ENCODE results near the gene FYN.
A peak's percentile ranks its signal among the peaks of the same experiment; 100 is the strongest.

FYN gene

DNA sequence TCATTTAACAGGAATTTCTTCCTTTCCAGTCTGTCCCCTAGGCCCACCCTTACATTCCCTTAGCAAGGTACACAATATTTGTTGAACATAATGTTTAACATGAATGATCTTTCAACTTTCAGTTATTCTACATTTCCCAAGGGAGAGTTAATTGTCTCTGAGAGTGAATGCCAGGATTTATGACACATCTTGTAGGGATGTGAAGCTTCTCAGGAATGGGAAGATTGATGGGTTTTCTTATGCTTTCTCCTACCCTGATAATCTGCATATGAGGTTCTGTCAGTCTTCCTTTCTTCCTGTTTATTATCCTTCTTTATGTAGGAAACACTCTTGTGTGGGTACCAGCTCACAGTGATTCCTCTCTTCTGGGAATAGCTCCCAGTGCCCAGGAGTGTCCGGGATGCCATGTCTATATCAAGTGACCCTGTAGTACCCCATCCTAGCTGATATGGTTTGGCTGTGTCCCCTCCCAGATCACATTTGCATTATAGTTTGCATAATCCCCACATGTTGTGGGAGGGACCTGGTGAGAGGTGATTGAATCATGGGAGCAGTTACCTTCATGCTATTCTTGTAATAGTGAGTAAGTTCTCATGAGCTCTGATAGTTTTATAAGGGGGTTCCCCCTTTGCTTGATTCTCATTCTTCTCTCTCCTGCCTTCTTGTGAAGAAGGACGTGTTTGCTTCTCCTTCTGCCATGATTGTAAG is 7.1 kb upstream of the FYN start:
- DNase-seq, result no peak

DNA sequence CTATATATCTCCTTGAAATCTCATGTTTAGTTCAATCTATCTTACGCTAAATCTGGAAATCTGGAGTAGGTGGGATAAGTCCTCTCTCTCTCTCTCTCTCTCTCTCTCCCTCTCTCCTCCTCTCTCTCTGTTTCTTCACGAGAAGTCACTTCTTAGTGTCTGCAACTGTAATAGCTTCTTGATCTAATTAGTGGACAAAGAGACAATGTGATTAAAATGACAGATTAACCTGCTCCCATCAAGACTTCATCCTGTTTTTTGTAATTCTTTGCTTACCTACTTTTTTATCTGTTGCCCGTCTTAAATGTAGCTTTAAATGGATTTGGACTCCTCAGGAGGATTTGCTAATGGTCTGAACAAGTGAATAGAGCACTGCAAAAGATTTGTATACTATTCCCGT is 2.5 kb upstream of the FYN start:
- no peak for DNase-seq

DNA sequence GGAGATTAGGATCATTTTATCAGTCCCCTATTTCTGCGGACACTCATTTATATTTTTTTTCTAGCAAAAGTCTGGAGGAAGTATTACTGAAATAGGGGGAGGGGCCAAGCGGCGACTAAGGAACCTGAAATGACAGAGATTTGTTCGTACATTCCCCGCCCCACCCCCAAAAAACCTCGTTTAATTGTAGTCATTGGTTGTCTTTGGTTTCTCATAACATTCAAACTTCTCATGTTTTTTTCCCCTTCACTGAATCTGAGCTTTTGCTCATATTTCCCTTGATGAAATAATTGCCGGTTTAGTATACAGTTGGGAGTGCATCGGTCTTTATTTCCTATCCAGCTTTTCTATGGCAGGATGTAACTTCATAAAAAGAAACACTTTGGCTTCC is 768 bp upstream of the FYN start:
- peak; percentile 75 for DNase-seq

DNA sequence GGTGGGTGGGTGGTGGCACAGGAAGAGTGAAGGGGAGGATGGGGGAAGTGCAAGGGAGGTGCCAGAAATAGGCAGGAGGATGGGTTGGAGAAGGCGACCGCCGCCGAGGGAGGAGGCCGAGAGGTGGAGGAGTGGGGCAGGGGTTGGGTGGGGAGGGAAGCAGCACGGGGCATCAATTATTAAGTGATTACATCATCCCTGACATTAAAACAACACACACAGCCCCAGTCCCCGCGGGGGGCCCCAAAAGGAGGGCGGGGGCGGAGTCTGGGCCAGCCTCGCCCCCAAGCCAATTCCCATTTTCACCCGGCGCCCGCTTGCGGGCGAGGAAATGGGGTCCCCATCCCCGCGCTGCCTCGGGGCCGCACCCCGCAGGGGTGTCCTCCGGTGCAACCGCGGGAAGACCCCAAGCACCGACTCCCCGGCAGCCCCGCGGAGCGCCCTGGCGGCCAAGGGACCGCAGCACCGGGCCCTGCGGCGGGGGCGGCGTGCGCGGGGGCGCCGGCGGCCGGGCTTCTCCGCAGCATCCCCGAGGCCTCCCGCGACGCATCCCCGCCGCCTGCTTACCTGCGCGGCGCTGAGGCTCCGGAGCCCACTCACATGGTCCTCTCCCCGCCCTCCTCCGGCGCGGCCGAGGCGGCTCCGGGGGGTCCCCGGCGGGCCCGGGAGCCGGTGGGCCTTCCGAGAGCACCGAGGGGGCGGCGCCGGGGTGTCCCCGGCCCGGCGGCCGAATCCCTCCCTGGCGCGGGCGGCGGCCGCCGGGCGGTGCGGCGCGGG is 663 bp downstream of the FYN start:
- peak; percentile 76 for DNase-seq

DNA sequence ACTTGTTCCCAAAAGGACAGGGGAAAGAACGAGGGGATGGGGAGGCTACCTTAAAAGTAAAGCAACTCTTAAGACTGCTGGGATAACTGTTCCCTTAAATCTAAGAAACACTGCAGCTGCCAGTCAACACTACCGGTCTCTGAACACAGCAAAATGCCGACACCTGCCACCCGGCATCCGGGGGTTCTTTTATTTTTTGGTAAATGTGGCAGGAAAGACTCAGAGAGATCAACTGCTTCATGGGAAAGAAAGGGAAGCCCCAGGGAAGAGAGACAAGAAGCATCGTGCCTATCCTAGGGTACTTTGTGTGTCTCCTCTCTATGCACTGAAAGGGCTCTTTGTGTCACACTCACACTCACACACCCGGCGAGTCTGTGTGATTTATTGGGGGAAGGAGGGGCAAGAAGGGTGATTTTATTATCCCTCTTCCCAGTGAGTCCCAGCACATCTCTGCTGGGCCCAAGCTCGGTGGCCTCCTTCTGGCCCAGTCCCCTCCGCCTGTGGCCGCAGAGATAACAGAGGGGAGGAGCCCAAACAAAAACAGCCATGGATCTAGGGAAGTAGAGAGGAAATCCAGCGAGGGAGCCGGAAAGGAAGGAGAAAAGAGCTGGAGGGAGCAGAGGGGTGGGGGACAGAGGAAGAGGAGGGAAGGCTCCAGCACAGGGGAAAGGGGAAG is 1.4 kb downstream of the FYN start:
- peak; percentile 48 for DNase-seq

DNA sequence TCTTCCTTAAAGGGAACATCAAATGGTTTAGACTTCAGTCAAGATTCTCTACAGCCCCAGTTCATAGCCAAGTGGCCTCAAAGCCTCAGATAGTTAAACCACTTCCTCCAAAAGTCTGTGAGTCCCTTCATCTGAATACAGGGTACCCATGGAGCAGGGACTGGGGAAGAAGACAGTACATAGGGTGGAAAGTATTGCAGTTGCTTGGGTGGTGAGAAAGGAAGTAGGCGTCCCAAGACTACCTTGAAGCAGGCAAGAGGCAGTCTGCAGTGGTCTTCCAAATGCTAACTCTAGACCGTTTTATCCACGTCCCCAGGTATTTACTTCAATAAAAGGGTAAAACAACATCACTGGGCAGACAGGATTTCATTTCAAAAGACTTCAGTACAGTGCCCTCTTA is 2.0 kb downstream of the FYN start:
- DNase-seq, result peak; percentile 69

DNA sequence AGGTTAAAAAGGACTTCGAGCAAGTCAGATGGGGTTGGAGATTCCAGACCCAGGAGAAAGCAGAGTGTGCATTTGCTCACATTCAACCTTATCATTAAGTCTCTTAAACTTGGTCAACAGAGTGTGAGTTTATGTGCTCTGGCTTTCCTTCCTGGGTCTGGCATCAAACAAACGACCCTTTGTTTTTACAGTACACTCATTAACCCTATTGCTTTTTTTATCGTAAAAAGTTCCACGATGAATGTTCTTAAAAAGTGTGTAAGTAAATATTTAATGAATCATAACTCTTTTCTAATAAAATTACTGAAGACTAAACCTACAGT is 2.5 kb downstream of the FYN start:
- DNase-seq, result no peak

DNA sequence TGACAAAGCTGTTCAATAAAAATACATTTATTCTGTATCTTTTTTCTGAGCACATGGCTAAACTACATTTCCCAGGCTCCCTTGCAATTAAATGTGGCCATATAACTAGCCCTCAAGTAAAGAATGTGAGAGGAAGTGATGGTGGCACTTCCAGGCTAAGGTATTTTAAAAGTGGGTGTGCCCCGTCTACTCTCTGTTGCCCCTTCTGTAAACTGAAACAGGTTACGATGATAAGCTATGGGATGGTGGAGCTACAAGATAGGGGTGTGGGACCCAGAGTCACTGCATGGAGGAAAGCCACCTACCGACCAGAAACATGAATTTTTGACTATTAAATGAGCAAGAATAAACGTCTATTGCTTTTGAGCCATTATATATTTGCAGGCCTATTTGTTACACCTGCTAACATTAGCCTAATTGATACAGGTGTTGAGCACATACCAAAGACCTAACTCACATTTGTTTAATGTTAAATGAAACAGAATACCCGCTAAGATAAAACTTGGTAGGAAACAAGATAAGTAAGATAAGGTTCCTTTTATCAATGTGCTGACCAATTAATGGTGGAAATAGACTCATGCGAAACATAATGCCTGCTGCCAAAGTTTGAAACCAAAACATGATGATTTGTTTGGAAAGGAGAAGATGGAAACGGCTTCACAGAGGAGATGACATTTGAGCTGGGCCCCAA is 3.1 kb downstream of the FYN start:
- peak; percentile 57 for DNase-seq

DNA sequence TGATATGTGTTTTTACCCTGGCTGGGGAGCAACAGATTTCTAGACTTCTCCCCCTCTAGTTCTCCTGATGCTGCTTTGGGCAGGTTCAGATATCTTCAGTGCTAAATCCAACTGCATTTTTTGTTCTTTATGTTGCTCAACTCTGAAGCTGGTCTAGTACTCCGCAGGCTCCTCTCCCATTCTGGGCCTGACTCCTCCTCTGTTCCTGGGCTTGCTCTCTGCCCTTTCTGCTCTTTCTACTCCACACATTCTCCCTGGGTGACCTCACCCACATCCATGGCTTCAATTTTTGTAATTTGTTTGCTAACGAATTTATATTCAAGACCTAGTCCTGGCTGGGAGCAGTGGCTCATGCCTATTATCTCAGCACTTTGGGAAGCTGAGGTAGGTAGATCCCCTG is 6.4 kb downstream of the FYN start:
- DNase-seq, result no peak

DNA sequence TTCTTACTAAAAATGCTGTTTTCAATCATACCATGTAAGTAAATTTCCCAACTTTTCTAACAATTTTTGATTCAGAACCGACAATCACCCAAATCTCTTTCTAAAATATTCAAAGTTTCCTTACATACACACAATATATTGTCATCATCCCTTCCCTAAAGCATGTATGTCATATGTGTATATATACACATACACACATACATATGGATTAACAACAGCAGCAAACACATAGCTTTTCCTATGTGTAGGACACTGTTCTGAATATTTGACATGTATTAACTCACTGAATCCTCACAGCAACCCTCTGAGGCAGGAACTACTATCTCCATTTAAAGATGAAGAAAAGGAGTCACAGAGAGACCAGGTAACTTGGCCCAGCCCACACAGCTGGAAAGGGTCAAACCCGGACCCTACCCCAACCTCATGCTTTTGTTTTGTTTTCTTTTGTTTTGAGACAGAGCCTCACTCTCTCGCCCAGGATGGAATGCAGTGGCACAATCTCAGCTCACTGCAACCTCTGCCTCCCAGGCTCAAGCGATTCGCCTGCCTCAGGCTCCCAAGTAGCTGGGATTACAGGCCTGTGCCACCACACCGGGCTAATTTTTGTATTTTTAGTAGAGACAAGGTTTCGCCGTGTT is 7.2 kb downstream of the FYN start:
- no peak for DNase-seq

DNA sequence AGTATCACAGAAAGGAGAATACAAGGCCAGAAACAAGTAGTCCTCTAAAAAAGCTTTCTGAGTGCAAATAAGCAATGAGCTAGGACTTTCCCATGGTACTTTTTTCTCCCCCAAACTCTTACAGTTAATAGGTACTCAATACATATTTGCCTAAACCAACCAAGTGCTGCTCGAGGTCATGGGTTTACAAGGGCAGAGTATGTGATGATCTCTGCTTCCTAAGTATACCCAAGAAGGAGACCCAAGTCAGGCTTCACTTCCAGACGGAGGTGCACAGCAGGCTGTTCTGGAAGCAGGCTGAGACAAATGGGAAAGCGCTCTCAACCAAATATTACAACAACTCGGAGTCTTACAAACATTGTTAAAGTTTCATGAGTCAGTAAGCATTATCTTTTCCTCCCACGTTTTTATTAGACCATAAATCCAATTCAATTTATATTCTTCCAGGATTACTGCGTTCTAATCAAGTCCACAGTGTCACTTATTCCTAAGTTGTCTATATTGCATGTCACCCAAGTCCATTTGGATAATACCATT is 8.1 kb downstream of the FYN start:
- no peak for DNase-seq

DNA sequence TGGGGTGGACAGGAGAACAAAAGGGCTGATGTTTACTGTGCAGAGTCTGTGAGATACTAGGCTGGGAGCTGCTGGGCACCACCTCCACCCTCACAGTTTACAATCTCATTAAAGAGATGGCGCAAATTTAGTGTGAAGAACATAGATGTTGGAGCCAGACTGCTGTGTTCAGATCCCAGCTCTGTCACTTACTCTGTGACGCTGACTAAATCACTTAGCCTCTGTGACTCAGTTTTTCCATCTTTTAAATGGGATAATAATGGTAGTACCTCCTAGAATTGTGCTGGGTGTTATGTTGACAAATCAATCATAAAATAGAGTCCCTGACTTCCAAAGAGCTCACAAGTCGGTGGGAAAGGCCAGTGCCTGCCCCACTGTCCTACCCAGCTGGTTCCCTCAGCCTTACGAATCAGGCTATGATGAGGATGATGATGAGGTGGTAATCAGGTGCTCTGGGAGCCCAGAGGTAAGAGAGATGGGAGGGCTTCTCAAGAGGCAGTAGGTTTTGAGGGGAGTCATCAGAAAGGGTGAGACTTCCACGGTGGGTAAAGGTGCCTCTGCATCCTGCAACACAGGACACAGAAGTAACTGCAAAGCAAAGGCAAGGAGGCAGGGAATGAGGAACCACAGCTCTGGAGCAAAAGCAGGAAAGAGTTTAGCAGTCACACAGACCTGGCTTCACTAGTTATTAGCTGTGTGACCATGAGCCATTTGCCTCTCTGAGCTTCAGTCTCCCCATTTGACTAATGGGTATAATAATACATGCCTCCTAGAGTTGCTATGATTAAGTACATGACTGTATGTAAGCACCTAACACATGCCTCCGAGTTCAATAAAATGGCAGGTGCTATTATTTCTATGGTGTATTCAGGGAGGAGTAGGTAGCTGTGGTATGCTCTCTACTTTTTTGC is 8.9 kb downstream of the FYN start:
- no peak for DNase-seq

DNA sequence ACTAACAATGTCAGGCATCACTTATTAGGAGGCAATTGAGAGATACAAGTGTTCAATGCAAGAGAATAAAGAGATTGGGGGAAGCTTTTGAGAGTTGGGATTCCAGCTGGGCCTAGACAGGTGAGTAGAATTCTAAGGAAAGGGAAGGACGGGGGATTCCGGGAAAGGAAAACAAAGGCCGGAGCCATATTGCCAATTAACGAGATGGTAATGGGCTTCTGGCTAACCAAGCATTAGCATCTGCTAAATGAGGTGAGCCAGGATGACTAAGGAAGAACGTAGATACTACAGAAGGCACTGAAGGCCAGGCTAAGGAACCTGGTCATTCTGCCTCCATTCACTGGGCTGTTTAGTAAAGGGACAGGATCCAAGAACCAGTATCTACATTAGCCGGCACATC is 10.5 kb downstream of the FYN start:
- no peak for DNase-seq

DNA sequence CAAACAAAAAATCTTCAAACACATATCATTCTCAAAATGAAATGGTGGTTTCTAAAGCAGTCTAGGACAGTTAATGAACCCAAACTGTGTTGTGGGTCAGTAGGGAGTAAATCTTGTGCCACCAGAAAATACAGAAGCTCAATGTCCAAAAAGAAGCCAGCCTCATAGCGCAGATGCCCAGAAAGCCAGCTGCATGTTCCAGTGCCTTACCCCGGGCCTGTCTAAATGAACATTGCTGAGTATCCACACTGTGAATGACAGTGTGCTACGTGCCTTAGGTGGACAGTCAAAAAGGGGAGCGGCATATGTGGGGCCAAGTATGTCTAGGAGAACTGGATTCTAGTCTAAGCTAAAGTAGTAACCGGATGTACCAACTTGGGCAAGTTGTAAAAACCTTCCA is 10.9 kb downstream of the FYN start:
- DNase-seq, result no peak

DNA sequence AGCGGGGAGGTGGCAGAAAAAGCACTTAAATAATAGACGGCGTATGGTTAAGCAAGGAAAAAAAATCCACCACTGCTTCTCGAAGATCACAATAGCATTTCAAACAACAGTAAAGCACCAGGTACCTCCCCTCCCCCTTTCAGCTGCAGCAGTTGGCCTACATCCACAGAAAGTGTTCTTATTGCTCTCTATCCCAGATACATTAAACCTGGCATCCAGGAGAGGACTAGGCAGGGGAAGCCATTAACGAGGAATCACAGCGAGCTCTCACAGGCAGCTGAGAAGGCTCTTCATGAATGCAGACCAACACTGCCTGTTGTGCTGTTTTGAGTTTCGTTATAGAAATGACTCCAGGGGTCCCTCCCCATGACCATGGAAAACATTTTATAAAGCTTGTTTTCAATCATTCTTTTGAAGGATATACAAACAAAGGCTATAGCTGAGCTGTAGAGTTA is 11.8 kb downstream of the FYN start:
- no peak for DNase-seq

DNA sequence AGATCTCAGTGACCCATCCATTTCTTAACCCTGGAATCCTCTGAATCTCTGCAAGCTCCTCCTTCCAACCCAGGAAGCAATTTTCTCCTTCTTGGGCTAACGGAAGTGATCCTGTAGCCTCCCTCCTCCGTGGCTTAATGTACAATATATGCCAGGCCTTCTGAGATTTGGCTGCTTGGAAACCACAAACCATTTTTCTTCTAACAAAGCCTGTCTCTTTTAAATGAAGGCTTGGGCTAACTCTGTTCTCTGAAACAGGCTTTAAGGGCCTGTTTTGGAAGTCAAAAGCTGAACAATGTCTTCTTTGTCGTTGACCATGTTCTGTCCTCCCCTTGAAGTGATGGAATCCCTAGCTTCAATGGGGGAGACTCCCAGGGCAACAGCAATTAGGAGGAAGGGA is 14.9 kb downstream of the FYN start:
- DNase-seq, result no peak

DNA sequence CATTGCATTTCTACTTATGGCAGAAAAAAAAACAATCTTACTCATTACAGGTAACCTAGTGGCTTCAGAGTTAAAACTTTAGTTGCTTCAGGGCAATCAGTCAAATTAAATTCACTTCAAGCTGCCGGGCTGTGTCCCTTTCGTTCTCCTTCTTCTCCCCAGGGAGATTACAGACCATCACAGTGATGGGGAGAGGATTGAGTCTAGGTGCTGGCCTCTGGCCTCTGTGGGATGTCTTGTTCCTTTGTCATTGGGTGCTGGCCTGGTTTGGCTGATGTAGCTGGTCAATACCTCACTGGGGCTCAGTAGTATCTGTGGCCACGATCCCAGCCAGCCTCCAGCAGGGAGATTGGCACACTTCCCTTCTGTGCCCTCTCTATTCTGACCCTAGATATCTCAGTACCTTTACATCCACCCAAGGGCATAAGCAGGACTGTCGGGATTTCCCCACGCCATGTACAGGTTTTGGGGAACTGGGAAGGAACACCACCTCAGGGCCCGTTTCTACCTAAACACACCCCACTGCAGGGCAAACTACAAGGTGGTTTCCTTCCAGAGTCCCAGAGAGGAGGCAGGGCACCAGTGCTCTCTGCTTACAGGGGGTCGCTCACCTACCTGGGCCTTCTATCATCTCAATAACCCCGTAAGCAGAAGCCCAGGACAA is 15.4 kb downstream of the FYN start:
- DNase-seq, result no peak

DNA sequence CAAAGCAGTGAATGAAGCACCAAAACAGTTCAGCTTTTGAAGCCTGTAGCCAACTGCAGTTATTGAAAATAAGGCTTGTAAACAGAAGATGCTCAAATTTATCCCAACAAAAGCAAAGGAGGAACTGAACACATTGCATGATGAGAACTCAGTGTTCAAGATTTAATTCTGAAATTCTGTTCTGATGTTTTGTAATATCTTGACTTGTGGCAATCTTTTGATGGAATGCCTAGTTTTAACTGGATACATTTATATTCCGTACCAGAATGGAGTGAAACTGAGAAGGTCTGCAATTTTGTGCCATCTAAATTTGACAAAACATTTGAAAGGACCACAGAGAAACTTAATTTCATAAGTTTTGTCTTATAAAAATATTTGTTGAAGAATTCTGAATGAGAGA is 17.5 kb downstream of the FYN start:
- no peak for DNase-seq

DNA sequence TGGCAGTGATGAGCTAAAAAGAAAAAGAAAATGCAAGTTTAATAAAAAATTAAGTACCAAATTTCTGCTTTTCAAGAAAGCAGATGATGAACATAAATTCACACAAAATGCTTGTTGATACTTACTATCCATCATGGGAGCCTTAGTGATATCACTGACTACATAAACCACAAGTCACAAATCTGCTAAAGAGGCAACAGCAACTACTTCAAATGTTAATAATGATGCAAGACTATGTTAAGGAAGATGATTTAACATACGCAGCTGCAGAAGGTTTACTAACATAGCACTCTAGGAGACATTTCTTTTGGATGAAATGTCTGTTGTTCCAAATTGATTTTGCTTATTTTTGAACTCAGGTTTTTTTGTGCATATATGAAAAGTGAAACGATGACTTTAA is 18.6 kb downstream of the FYN start:
- DNase-seq, result no peak

DNA sequence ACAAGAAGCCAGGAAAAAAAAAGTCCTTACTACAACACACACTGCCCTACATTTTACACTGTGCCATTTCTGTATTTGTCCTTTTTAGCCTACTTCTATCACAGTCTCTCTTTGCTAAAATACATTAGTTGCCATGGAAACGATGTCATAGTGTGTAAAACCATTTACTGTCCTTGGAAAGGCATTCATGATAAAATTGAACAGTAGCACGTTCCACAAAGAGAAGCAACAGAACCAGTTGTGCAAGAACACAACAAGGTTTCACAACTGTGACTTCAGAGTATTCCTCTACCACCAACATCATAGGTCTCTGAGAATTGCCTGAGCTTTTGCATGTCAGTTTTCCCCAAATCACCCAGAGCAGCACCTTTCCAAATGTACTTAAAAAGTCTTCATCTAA is 20.5 kb downstream of the FYN start:
- DNase-seq, result no peak

DNA sequence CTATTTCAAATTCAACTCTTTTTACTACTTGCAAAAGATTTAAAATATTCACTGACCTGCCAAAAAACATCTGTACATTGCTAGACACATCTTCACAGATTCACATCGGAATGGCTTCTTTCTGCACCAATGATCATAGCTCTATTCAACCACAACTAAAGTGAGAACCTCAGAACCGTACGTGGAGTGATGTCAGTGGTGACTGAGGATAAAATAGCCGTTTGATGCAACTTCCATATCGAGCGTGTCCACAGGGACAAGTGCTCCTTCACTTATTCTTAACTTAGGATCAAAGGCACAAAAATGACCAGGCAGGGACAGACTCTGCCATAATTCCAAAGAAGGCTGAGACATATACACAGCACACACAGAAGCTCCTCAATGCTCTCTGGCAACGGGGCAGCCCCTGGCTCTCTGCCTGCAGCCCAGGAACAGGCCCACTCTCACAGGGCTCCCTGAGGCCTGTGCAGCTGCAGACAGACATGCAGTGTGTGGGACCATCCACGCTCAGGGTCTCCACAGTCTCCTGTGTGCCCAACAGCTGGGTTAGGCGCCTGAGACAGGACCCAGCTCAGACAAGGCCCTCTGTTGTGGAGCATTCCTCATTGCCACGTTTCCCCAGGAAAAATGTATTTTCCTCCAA is 22.8 kb downstream of the FYN start:
- DNase-seq, result no peak

Measured in CD4-positive, alpha-beta T cell treated with Interleukin-12 subunit alpha and Interleukin-12 subunit beta, for 1 hour (primary cell).